Activated T-helper 1 cell treated with anti-CD3 and anti-CD28 coated beads, Interleukin-2, amount 50 U/mL, for 16 hours (primary cell): ENCODE data around the gene PIGT.

Experiments
- DNase-seq, 2 donors: peaks; one replicate each; pipeline ENCODE4 v3.0.0-alpha.2; 2020; ENCODE audit warnings: low read depth in 1 of 2, low spot score in 1 of 2

The PIGT gene

DNA sequence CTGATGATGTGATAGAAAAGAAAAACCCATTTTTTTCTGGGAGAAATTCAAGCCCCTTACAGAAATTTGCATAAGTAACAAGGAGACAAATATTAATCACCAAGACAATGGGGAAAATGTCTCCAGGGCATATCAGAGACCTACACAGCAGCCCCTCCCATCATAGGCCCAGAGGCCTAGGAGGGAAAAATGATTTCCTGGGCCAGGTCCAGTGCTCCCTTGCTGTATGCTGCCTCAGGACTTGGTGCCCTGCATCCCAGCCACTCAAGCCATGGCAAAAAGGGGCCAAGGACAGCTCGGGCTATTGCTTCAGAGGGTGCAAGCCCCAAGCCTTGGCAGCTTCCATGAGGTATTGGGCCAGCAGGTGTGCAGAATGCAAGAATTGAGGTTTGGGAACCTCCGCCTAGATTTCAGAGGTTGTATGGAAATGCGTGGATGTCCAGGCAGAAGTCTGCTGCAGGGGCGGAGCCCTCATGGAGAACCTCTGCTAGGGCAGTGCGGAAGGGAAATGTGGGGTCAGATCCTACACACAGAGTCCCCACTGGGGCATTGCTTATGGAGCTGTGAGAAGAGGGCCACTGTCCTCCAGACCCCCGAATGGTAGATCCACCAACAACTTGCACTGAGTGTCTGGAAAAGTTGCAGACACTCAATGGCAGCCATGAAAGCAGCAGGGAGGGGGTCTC lies 15.5 kb upstream of the PIGT start:
- no peak for DNase-seq

GRCh38 chr20:45402946-45403345 lies 13.0 kb upstream of the PIGT start:
- no peak for DNase-seq

- DNase-seq, result no peak
Observed at GRCh38 chr20:45404438-45404837, 11.5 kb upstream of the PIGT start.

GRCh38 chr20:45405571-45406259 lies 10.2 kb upstream of the PIGT start:
- no peak for DNase-seq

DNA sequence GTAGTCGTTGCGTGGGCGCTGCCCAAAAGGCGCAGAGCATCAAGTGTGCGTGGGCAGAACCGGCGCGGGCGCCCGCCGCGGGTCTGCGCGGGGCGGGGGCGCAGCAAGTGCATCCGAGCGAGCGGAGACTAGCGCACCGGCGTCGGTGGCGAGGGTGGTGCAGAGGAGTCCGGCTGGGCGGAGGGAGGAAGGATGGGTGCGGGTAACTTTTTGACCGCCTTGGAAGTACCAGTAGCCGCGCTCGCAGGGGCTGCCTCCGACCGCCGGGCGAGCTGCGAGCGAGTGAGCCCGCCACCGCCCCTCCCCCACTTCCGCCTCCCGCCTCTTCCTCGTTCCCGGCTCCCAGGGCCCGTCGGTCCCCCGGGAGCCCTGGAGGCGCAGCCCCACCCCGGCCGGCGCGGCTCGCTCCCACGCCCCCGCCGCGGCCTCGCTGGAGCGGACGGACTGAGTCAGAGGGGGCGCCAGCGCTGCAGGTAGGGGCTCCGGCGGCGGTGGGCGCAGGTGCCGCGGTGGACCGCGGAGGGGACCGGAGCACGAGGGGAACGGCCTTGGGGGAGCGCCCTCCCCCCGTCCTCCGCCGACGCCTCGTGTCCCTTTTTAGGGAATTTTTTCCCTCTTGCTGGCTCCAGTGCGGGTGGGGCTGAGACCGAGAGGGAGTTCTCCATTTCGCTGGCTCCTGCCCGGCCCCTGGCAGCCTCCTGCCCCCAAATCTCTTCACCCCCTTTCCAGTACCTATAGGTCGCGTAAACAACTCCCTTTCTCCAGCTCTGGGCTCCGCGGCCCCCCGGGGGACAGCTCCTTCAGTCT lies 9.5 kb upstream of the PIGT start:
- DNase-seq, result peak in 1 of 2 donors; percentile 21

DNA sequence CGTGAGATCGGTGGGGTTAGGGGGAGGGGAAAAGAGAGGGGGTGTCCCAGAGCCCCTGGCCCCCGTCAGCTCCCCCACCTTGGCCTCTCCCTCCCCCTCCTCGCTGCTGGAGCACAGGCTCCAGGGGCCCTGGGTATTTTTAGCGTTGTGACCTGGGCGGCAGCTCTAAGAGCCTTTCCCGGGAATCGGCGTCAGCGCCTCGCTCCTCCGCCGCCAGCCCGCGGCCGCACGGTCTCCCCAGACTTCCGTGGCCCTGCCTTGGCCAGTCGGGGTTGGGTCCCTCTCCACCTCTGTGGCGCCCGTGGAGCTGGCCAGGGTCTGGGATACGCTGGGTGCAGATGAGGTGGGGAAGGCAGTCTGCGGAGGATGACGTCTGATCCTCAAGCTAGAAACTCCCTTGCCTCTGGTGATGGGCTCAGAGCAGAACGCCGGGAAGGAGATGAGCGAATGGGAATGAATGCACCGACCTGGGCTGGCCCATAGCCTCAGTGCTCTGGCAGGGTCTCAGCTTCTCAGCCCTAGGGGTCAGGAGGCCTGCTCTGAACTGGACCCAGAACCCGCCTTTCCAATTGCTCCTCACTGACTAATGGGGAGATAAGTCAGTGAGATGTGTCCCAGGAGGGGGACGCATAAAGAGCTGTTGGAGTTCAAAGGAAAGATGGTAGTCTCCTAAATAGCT lies 8.7 kb upstream of the PIGT start:
- DNase-seq, result no peak

GRCh38 chr20:45407783-45408645 lies 7.9 kb upstream of the PIGT start, which contains the start of gene DBNDD2:
Gene DBNDD2 (plus strand): TSS chr20:45408289. CDS start chr20:45408468, 179 bp downstream.
- no peak for DNase-seq

DNA sequence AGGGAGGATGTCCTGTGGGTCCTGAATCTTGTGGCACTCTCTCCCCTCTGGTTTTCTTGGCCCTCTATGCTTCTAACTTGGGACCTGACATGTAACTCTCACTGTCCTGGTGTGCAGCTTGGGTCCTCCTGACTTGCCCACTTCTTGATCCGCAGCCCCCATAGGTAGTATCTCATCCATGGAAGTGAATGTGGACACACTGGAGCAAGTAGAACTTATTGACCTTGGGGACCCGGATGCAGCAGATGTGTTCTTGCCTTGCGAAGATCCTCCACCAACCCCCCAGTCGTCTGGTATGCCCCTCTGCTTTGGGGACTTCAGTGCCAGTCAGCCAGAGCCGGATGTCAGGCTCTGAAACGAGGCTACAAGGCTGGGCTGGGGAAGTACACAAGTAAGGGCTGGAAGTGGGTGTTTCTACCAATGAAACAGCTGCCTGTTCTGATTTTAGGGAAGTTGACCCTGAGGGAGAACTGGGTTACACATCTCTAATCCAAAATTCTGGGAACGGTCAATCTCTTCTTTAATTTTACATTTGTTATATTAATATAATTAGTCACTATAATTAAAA lies 7.2 kb upstream of the PIGT start:
- DNase-seq, result no peak

DNA sequence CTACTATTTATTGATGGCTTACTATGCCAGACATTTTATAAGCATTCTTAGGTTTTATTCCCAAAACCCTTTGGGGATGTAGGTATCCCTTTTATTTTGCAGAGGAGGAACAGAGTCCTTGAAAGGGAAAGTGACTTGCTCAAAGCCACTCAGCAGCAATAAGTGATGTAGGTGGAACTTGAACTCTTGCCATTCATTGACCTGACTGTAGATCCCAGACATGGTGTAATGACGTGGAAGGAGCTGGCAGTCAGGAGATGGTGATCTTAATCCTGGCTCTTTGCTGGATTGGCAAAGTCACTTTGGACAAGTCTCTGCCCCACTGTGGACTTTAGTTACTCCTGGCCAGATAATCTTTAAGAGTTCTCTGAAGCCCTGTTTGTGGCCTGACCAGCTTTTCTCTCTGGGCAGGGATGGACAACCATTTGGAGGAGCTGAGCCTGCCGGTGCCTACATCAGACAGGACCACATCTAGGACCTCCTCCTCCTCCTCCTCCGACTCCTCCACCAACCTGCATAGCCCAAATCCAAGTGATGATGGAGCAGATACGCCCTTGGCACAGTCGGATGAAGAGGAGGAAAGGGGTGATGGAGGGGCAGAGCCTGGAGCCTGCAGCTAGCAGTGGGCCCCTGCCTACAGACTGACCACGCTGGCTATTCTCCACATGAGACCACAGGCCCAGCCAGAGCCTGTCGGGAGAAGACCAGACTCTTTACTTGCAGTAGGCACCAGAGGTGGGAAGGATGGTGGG lies 6.2 kb upstream of the PIGT start:
- no peak for DNase-seq

DNA sequence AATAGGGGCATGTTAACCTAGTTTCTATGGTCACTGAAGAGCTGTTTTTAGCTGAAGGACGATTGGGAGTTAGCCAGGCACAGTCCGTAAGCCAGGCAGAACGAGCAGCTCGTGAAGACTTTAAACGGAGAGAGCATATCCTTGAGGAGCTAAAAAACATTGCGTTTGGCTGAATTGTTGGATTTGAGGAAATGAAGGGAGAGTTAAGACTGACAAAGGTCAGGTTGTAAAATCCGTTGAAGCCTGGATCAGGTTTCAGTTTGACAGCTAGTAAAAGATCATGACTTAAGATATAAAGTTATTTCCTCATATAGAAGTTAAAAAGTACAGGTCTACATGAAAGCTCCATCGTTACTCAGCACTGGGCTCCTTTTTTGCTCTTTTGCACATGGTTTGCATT lies 5.1 kb upstream of the PIGT start:
- DNase-seq, result no peak

GRCh38 chr20:45412653-45413052 lies 3.3 kb upstream of the PIGT start:
- no peak for DNase-seq

DNA sequence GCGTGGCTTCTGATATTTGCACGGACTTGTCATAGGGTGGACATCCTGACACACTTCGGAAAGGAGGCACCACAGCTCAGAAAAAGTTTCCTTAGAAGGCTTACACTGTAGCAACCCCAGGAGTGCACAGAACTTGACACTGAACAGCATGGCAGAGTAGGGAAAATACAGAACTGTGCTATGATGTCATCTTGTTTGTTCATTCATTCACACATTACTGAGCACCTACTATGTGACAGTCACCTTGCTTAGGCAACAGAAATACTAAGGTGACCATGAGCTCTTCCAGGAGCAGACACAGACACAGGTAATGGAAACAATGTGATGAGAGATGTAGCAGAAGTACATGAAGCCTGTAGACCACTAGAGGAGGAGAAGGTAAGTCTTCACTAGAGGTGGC lies 2.5 kb upstream of the PIGT start:
- DNase-seq, result no peak

DNA sequence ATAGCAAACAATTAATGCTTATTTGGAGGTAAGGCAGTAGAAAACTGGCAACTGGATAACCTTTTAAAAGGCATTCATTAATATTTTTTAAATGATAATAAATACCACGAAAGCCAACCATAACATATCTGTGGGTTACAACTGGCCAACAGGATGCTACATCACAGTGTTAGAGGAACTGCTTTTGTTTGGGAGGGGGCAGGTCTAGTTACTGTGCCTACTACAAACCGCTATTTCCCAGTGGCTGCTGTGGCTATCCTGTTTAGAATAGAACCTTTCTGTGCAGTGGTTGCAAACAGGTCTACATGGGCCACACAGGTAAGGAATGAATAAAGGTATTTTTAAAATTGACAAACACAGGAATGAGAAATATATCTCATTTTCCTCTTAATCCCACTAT lies 976 bp downstream of the PIGT start:
- DNase-seq, result no peak

- DNase-seq, result no peak
Observed at GRCh38 chr20:45419188-45420091, 3.5 kb downstream of the PIGT start.

DNA sequence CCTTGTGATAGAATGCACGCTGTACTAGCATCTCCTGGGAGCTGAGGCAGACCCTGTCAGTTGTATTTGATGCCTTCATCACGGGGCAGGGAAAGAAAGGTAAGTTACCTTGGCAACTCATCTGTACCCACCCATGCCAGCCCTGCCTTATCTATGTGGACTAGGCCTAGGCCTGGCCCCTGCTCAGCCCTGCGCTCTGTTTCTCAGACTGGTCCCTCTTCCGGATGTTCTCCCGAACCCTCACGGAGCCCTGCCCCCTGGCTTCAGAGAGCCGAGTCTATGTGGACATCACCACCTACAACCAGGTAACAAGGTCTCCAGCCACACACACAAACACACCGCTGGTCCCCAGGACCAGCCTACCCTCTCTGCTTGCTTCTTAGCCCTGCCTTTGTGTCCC lies 4.2 kb downstream of the PIGT start:
- DNase-seq, result no peak

DNA sequence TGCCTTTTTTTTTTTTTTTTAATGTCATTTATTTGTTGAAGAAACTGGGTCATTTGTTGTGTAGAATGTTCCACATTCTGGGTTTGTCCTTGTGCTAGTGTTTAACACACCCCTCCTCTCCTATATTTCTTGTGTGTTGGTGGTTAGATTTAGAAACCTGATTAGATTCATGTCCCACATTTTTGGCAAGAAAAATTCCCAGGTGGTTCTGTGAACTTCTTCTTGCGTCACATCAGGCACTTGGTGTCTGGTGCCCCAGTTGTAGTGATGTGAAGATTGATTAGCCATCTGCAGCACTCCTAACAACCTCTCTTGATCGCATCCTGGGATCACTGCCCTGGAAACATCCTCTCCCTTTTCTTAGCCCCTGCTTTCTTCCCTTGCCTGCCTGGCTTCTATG lies 7.8 kb downstream of the PIGT start:
- DNase-seq, result no peak

DNA sequence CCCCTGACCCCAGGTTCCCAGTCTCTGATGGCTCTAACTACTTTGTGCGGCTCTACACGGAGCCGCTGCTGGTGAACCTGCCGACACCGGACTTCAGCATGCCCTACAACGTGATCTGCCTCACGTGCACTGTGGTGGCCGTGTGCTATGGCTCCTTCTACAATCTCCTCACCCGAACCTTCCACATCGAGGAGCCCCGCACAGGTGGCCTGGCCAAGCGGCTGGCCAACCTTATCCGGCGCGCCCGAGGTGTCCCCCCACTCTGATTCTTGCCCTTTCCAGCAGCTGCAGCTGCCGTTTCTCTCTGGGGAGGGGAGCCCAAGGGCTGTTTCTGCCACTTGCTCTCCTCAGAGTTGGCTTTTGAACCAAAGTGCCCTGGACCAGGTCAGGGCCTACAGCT lies 9.6 kb downstream of the PIGT start:
- no peak for DNase-seq

DNA sequence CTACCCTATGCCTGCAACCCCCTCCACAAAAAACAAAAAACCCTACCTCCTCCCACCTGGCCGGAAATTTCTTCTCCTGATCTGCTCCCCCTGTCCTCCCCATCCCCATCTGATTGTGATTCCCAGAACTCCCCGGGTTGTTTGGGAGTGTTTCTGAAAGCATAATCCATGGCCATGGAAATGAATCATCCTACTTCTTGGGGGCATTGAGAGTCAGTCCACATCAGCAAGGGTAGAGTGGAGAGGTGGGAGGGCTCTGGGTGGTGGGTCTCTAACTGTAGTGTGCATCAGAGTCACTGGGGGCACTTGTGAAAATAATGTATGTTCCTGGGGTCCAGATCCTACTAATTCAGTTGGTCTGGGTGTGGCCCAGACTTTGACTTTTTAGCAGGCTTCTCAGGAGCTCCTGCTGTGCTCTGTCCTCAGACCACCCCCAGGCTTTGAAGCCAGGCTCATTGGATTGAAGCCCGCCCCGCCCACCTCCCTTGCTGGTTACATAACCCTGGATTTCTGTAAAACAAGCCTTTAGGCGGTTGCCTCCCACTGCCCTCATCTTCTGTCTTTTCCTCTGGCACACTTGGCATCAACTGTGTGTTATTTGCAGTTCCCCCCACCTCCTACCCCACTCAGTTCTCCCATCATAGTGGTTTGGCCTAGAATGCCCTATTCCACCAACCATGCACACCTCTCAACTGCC lies 10.5 kb downstream of the PIGT start:
- no peak for DNase-seq
